Esophagus mucosa (tissue), 1 donor: ENCODE results near the gene EXOC6. TPM values are rescaled to one million over a fixed set of nuclear protein-coding genes. Genes with fewer than 3 reads are reported as not detected.
A peak's percentile ranks its signal among the peaks of the same experiment; 100 is the strongest.

ENCODE experiments used
- ATAC-seq: fragments of 200-7000 bp; cut with Tn5 transposase; one replicate; pipeline ENCODE4 v1.9.1; 2020
- total RNA-seq: library from RNA; stranded (reverse); gene quantifications from one replicate; pipeline ENCODE4 v1.2.4, GENCODE V29; 2023
- donor health status: DM: yes; HTN: yes; CAD: no.

EXOC6 gene
- total RNA-seq, result 3.1 TPM

- ATAC-seq, result peak; percentile 72
Measured at GRCh38 chr10:92848441-92849233, at the start of gene EXOC6. Gene EXOC6 (plus strand): TSS chr10:92848520. CDS start chr10:92848534, 14 bp downstream.

- ATAC-seq, result no peak
Measured at GRCh38 chr10:92799568-92799967, 48.8 kb upstream of the EXOC6 start.

GRCh38 chr10:92800134-92800733 is 48.1 kb upstream of the EXOC6 start:
- ATAC-seq, result no peak

GRCh38 chr10:92801978-92802872 is 46.1 kb upstream of the EXOC6 start:
- ATAC-seq, result no peak

- ATAC-seq, result no peak
Measured at GRCh38 chr10:92809840-92810239, 38.5 kb upstream of the EXOC6 start.

GRCh38 chr10:92810934-92811532 is 37.3 kb upstream of the EXOC6 start:
- no peak for ATAC-seq

- ATAC-seq, result no peak
Measured at GRCh38 chr10:92811986-92812385, 36.3 kb upstream of the EXOC6 start.

GRCh38 chr10:92813979-92814378 is 34.3 kb upstream of the EXOC6 start:
- ATAC-seq, result no peak

- no peak for ATAC-seq
Measured at GRCh38 chr10:92814790-92815189, 33.5 kb upstream of the EXOC6 start.

GRCh38 chr10:92816091-92816531 is 32.2 kb upstream of the EXOC6 start:
- ATAC-seq, result no peak

GRCh38 chr10:92822060-92822634 is 26.2 kb upstream of the EXOC6 start:
- ATAC-seq, result peak; percentile 38

- no peak for ATAC-seq
Measured at GRCh38 chr10:92822964-92823363, 25.4 kb upstream of the EXOC6 start.

- ATAC-seq, result no peak
Measured at GRCh38 chr10:92826061-92826460, 22.3 kb upstream of the EXOC6 start.

GRCh38 chr10:92826504-92826903 is 21.8 kb upstream of the EXOC6 start:
- ATAC-seq, result no peak

- no peak for ATAC-seq
Measured at GRCh38 chr10:92829042-92829785, 19.1 kb upstream of the EXOC6 start.

GRCh38 chr10:92829786-92830377 is 18.4 kb upstream of the EXOC6 start:
- ATAC-seq, result no peak

GRCh38 chr10:92830478-92831389 is 17.6 kb upstream of the EXOC6 start:
- peak; percentile 33 for ATAC-seq

GRCh38 chr10:92832121-92832520 is 16.2 kb upstream of the EXOC6 start:
- ATAC-seq, result no peak

GRCh38 chr10:92832998-92833650 is 15.2 kb upstream of the EXOC6 start:
- no peak for ATAC-seq
